IPS DF 4.7 (cell line): ENCODE data around the gene PRRT3.

Experiments
- DNase-seq: peaks from one replicate; pipeline ENCODE4 v3.0.0-alpha.2; 2013; ENCODE audit warnings: low spot score; ENCODE audit errors: extremely low read depth

The PRRT3 gene

GRCh38 chr3:9951962-9952805 is at the start of gene PRRT3:
TSS of gene PRRT3 (minus strand) at chr3:9952408. CDS start at chr3:9950115, 2,293 bp downstream.
- DNase-seq = no peak

GRCh38 chr3:10000686-10001085 is 48.5 kb upstream of the PRRT3 start:
- DNase-seq = no peak

- DNase-seq = no peak
Observed at GRCh38 chr3:9994086-9994844, 42.1 kb upstream of the PRRT3 start.

GRCh38 chr3:9986230-9986725 is 34.1 kb upstream of the PRRT3 start:
- no peak for DNase-seq

- no peak for DNase-seq
Observed at GRCh38 chr3:9980251-9980650, 28.0 kb upstream of the PRRT3 start.

GRCh38 chr3:9978710-9979305 is 26.6 kb upstream of the PRRT3 start:
- no peak for DNase-seq

- DNase-seq = no peak
Observed at GRCh38 chr3:9976721-9977709, 24.8 kb upstream of the PRRT3 start.

GRCh38 chr3:9970020-9970652 is 17.9 kb upstream of the PRRT3 start:
- DNase-seq = no peak

GRCh38 chr3:9969632-9970019 is 17.4 kb upstream of the PRRT3 start:
- no peak for DNase-seq

- no peak for DNase-seq
Observed at GRCh38 chr3:9966841-9967240, 14.6 kb upstream of the PRRT3 start.

- DNase-seq = no peak
Observed at GRCh38 chr3:9965200-9965875, 13.1 kb upstream of the PRRT3 start.

- no peak for DNase-seq
Observed at GRCh38 chr3:9957214-9957613, 5.0 kb upstream of the PRRT3 start.

- no peak for DNase-seq
Observed at GRCh38 chr3:9955611-9956352, 3.6 kb upstream of the PRRT3 start.

- DNase-seq = no peak
Observed at GRCh38 chr3:9955067-9955502, 2.9 kb upstream of the PRRT3 start.

- DNase-seq = no peak
Observed at GRCh38 chr3:9951598-9951961, 628 bp downstream of the PRRT3 start.

- DNase-seq = no peak
Observed at GRCh38 chr3:9951126-9951525, 1.1 kb downstream of the PRRT3 start.

- DNase-seq = no peak
Observed at GRCh38 chr3:9949626-9950025, 2.6 kb downstream of the PRRT3 start.

GRCh38 chr3:9949115-9949514 is 3.1 kb downstream of the PRRT3 start:
- DNase-seq = no peak

- no peak for DNase-seq
Observed at GRCh38 chr3:9948586-9948985, 3.6 kb downstream of the PRRT3 start.
